Measurements from ENCODE around the gene MACROD1. TPM values are rescaled to one million over a fixed set of nuclear protein-coding genes. Genes with fewer than 3 reads are reported as not detected.

The MACROD1 gene
- total RNA-seq, 4 donors from 2014 or later: 10.4 to 31.5 (median 19.5) TPM

DNA sequence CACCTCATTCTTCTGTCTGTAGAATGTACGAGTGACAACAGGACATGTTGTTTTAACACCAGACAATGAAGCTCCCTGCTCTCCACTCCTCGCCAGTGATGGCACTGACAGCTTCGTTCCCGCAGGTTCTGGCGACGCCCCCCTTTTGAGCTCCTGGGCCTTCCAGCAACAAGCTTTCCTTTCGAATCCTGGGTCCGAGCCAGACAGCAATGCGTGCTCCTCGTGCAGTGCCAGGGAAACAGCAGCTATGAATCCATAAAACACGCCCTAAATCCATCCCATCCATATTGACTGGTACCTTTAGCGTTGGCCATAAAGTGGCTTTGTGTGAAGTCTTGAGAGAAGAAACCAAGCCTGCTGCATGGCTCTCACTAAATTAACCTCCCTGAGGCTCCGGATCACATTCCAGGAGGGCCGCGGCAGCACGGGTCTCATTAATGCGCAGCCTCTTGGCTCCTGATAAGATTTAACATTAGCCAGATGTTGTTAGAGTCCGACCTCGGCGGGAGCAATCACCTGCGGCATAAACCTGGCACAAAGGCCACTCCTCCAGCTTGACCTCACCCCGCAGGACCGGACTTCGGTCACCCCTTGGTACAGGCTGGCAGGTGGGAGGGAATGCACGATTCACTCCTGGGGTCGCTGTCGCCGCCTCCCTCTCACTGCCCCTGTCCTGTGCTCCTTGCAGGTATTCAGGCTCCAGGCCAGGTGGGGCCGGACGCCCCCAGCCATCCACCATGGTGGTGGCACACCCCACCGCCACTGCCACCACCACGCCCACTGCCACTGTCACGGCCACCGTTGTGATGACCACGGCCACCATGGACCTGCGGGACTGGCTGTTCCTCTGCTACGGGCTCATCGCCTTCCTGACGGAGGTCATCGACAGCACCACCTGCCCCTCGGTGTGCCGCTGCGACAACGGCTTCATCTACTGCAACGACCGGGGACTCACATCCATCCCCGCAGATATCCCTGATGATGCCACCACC, 50.1 kb downstream of the MACROD1 start:
- TF ChIP-seq CTCF (IDR thresholded peaks at IDR 0.05) (no peak), POLR2A (IDR thresholded peaks at IDR 0.05) (no peak)
- Histone ChIP-seq H3K4me1 (peaks cover 4 to 7% (median 4%) of the 10 kb centered on the region in 3 donors), H3K27me3 (no peaks in the 10 kb centered on the region), H3K27ac (no peak overlapping the region), H3K4me3 (no peak overlapping the region), H3K36me3 (peaks cover 0 to 22% (median 0%) of the 10 kb centered on the region in 3 donors), H3K9me3 (no peaks in the 10 kb centered on the region)
- intact Hi-C loops (cut with DNase I): no loop called here
- DNase-seq: no peak
- WGBS, 2 donors: 91 to 92% methylated on average over 22 to 41 of the region's 47 CpGs

- Histone ChIP-seq H3K4me3 (no peak overlapping the region), H3K9me3 (no peaks in the 10 kb centered on the region), H3K27ac (no peak overlapping the region), H3K27me3 (no peaks in the 10 kb centered on the region), H3K36me3 (peaks cover 0 to 22% (median 0%) of the 10 kb centered on the region in 3 donors), H3K4me1 (no peaks in the 10 kb centered on the region)
- no peak for DNase-seq
- no peak for TF ChIP-seq CTCF (IDR thresholded peaks at IDR 0.05)
- TF ChIP-seq POLR2A (IDR thresholded peaks at IDR 0.05): no peak
- 77 to 81% methylated on average over 2 of the region's 2 CpGs for WGBS, 2 donors
- intact Hi-C loops (cut with DNase I): no loop called here
Measured at GRCh38 chr11:64114231-64114630, 51.7 kb downstream of the MACROD1 start.

- Histone ChIP-seq H3K27me3 (no peaks in the 10 kb centered on the region), H3K36me3 (peaks cover 0 to 22% (median 0%) of the 10 kb centered on the region in 3 donors), H3K4me3 (no peak overlapping the region), H3K27ac (no peak overlapping the region), H3K4me1 (no peaks in the 10 kb centered on the region), H3K9me3 (no peaks in the 10 kb centered on the region)
- TF ChIP-seq POLR2A (IDR thresholded peaks at IDR 0.05) (no peak), CTCF (IDR thresholded peaks at IDR 0.05) (no peak)
- 89 to 90% methylated on average over 2 of the region's 2 CpGs for WGBS, 2 donors
- intact Hi-C loops (cut with DNase I): no loop called here
- DNase-seq: no peak
Measured at GRCh38 chr11:64113462-64113780, 52.5 kb downstream of the MACROD1 start.

- intact Hi-C loops (cut with DNase I): no loop called here
- TF ChIP-seq CTCF (IDR thresholded peaks at IDR 0.05): no peak
Measured at GRCh38 chr11:64112771-64113461, 53.0 kb downstream of the MACROD1 start.

More at GRCh38 chr11:64112771-64113461, 53.0 kb downstream of the MACROD1 start:
- Histone ChIP-seq H3K36me3 (peaks cover 0 to 19% (median 0%) of the 10 kb centered on the region in 3 donors), H3K27ac (no peak overlapping the region), H3K4me3 (no peak overlapping the region), H3K4me1 (no peaks in the 10 kb centered on the region), H3K9me3 (no peaks in the 10 kb centered on the region), H3K27me3 (no peaks in the 10 kb centered on the region)
- WGBS, 2 donors: 60 to 67% methylated on average over 1 to 3 of the region's 3 CpGs
- no peak for DNase-seq
